Gastrocnemius medialis (tissue), 4 donors: ENCODE results near the gene ICOSLG.
"Not testable (repeated sequence)": the region's sequence is repeated elsewhere in the genome, so short reads cannot be mapped to it uniquely, and the experiment has no call there.

ENCODE experiments used
- POLR2A ChIP-seq, 2 donors: fragments of 450-650 bp; IDR thresholded peaks; one replicate each; pipeline ENCODE4 v1.6.1; 2017; ENCODE audit warnings: antibody characterized with exemption in 2 of 2, mild to moderate bottlenecking in 2 of 2, moderate library complexity in 2 of 2
- TF ChIP-seq, protein P1 (sequence below), 5 experiments: fragments of 450-650 bp in 3 of 5; fragments of 200-600 bp in 2 of 5; sonication (generic) in 2 of 5; IDR thresholded peaks in 4 of 5; conservative IDR thresholded peaks in 1 of 5; 1 replicate in 4 of 5; 2 replicates in 1 of 5; pipeline ENCODE4 v1.5.1; 2016 to 2019; ENCODE audit warnings: antibody characterized with exemption in 5 of 5, mild to moderate bottlenecking in 3 of 5, moderate library complexity in 3 of 5

DNA sequence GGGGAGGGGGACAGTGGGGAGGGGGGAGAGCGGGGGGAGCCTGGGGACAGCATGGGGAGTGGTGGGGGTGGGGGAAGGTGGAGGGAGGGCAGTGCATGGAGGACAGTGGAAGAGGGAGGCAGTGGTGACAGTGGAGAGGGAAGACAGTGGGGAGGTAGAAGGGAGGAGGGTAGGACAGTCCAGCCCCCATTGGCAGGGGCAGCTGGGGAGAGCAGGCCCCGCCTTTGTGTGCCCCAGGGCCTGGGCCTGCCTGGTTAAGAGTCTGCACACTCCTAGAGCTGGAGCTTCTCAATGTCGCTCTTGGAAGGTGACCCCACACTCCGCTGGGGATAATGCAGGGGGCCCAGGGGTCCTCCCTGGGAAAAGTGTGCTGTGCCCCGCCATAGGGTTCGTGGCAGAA lies 15.1 kb downstream of the ICOSLG start:
- TF ChIP-seq, protein P1, sequence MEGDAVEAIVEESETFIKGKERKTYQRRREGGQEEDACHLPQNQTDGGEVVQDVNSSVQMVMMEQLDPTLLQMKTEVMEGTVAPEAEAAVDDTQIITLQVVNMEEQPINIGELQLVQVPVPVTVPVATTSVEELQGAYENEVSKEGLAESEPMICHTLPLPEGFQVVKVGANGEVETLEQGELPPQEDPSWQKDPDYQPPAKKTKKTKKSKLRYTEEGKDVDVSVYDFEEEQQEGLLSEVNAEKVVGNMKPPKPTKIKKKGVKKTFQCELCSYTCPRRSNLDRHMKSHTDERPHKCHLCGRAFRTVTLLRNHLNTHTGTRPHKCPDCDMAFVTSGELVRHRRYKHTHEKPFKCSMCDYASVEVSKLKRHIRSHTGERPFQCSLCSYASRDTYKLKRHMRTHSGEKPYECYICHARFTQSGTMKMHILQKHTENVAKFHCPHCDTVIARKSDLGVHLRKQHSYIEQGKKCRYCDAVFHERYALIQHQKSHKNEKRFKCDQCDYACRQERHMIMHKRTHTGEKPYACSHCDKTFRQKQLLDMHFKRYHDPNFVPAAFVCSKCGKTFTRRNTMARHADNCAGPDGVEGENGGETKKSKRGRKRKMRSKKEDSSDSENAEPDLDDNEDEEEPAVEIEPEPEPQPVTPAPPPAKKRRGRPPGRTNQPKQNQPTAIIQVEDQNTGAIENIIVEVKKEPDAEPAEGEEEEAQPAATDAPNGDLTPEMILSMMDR (IDR thresholded peaks at IDR 0.05 in 4 of 5, conservative IDR thresholded peaks at IDR 0.05 in 1 of 5) = not testable (repeated sequence)
- not testable (repeated sequence) for TF ChIP-seq POLR2A (IDR thresholded peaks at IDR 0.05)
